T-helper 2 cell treated with Interferon-gamma antibody and Interleukin-4, amounts not matched to agents 100 ng/mL and 5 ng/mL, for 36 hours (primary cell): ENCODE results near the gene SYCP3. TPM values are rescaled to one million over a fixed set of nuclear protein-coding genes. Genes with fewer than 3 reads are reported as not detected.
"Not testable (repeated sequence)": the region's sequence is repeated elsewhere in the genome, so short reads cannot be mapped to it uniquely, and the experiment has no call there.

Source experiments
- intact Hi-C: fragments of 100-400 bp; cut with micrococcal nuclease; formaldehyde crosslinking; loops from one replicate; pipeline ENCODE4 v1.15.1; 2023
- total RNA-seq: library from RNA; stranded (reverse); gene quantifications from 2 replicates; pipeline ENCODE4 v1.2.3, GENCODE V29; 2022

The SYCP3 gene
- total RNA-seq, 1 donor from 2014 or later, result 0.93 TPM

DNA sequence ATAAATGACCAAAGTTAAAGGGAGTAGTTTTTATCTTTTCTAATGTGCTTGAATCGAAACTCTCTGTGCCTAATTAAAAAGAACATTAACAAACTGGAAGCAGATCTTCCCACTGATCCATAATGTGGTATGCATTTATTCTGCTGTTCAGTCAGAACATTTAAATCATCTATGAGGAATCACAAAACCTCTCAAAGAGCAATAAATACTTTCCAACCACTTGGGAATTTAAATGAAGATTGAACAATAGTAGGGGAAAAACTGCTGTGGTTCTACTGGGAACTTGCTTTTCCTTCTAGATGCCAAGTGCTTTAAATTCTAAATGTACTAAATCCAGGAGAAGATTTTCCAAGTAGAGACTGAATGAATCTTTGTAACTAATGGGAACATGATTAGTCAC lies 54.2 kb downstream of the SYCP3 start:
- intact Hi-C loops, result no loop called here

GRCh38 chr12:101681627-101682026 lies 57.6 kb downstream of the SYCP3 start:
- intact Hi-C loops, result not testable (repeated sequence)

GRCh38 chr12:101680647-101681046 lies 58.6 kb downstream of the SYCP3 start:
- intact Hi-C loops, result no loop called here

- intact Hi-C loops, result no loop called here
Measured at GRCh38 chr12:101680240-101680639, 59.0 kb downstream of the SYCP3 start.

Other genes starting within 250 kb of the SYCP3 start
- not detected in 2 replicates for gene MYBPC1, start 144.5 kb downstream of the SYCP3 start, total RNA-seq
- 12.3 and 12.6 TPM in 2 replicates for gene CHPT1, start 41.8 kb downstream of the SYCP3 start, total RNA-seq
- gene GNPTAB, start 91.5 kb upstream of the SYCP3 start, total RNA-seq, result 62.3 and 64.5 TPM in 2 replicates
- 2.4 and 3.0 TPM in 2 replicates for gene DRAM1, start 138.1 kb upstream of the SYCP3 start, total RNA-seq